HepG2 (cell line): ENCODE measurements around the gene DSCAML1. TPM values are rescaled to one million over a fixed set of nuclear protein-coding genes. Genes with fewer than 3 reads are reported as not detected.
A peak's percentile ranks its signal among the peaks of the same experiment; 100 is the strongest.

Experiments used
- ATAC-seq: fragments of 200-7000 bp; cut with Tn5 transposase; 3 replicates; pipeline ENCODE4 v1.9.1; 2020; ENCODE audit warnings: mild to moderate bottlenecking, moderate library complexity
- BruUV-seq: library from RNA; stranded (reverse); fragments of 400-500 nt; replicated peaks from 2 replicates; lab custom pipeline; 2021; lab: Mats Ljungman, UMichigan
- CTCF ChIA-PET: fragments of 300-600 bp; formaldehyde crosslinking; extraction: SDS; loops from one replicate; lab custom pipeline; 2021; ENCODE audit warnings: low total read pairs, inconsistent platforms, low intra/inter-chr PET ratio; lab: Yijun Ruan, JAX
- POLR2A ChIA-PET: fragments of 350-600 bp; sonication (Branson Sonifier 250); formaldehyde crosslinking; loops from one replicate; lab custom pipeline; 2020; ENCODE audit warnings: antibody characterized with exemption, inconsistent platforms; lab: Yijun Ruan, JAX
- DNase-seq: peaks from one replicate; pipeline ENCODE4 v3.0.0-alpha.2; 2015; ENCODE audit warnings: low spot score
- FAIRE-seq: peaks from 3 replicates; lab custom pipeline; 2011; peaks lifted over from hg19 to GRCh38; lab: Jason Lieb, UNC
- H2AFZ ChIP-seq: one replicate; pipeline ENCODE4 v1.6.1; 2011; ENCODE audit warnings: low read length, inconsistent platforms
- H3K27ac ChIP-seq: fragments of 300-600 bp; 3 replicates; pipeline ENCODE4 v1.8.0; 2011; ENCODE audit warnings: mixed run types, mild to moderate bottlenecking, mixed read lengths, low read length, inconsistent platforms; ENCODE audit not compliant: insufficient read depth; ENCODE audit errors: extremely low read length
- H3K27me3 ChIP-seq, 2 experiments: fragments of 200-600 bp in 1 of 2; 2 replicates in 1 of 2; 3 replicates in 1 of 2; pipeline versions ENCODE4 v1.6.0 to v1.8.0; 2011; ENCODE audit warnings: low read length in 2 of 2, mild to moderate bottlenecking in 2 of 2, moderate library complexity in 2 of 2, inconsistent platforms in 1 of 2; ENCODE audit not compliant: insufficient read depth in 2 of 2, control insufficient read depth in 1 of 2
- H3K36me3 ChIP-seq, 2 experiments: fragments of 200-600 bp in 1 of 2; replicated peaks in 1 of 2; 2 replicates in 1 of 2; 3 replicates in 1 of 2; pipeline versions ENCODE4 v1.5.1 to v1.8.0; 2011; ENCODE audit warnings: low read length in 2 of 2, inconsistent platforms in 1 of 2; ENCODE audit not compliant: insufficient read depth in 2 of 2, control insufficient read depth in 1 of 2
- H3K4me1 ChIP-seq: 2 replicates; pipeline ENCODE4 v1.5.1; 2012; ENCODE audit warnings: low read length, inconsistent platforms; ENCODE audit not compliant: insufficient read depth
- H3K4me2 ChIP-seq: 2 replicates; pipeline ENCODE4 v1.6.0; 2011; ENCODE audit warnings: low read depth, low read length, inconsistent platforms
- H3K4me3 ChIP-seq, 3 experiments: fragments of 200-600 bp in 1 of 3; sonication (generic), shearing (Covaris generic) in 1 of 3; replicated peaks in 1 of 3; 2 replicates each; pipeline ENCODE4 v1.5.1; 2011 to 2016; ENCODE audit warnings: low read length in 3 of 3, inconsistent platforms in 2 of 3, low read depth in 2 of 3, mild to moderate bottlenecking in 2 of 3, control low read depth in 1 of 3, mixed read lengths in 1 of 3; ENCODE audit not compliant: insufficient read depth in 1 of 3
- H3K79me2 ChIP-seq: one replicate; pipeline ENCODE4 v1.6.1; 2011; ENCODE audit warnings: low read length, inconsistent platforms; ENCODE audit not compliant: insufficient read depth
- H3K9ac ChIP-seq: 2 replicates; pipeline ENCODE4 v1.6.0; 2011; ENCODE audit warnings: mild to moderate bottlenecking, low read depth, low read length, inconsistent platforms; ENCODE audit not compliant: insufficient read depth
- H3K9me3 ChIP-seq: 2 replicates; pipeline ENCODE4 v1.5.1; 2012; ENCODE audit warnings: mild to moderate bottlenecking, low read length
- H4K20me1 ChIP-seq: 2 replicates; pipeline ENCODE4 v1.6.0; 2011; ENCODE audit warnings: inconsistent platforms, mild to moderate bottlenecking, low read length, moderate library complexity; ENCODE audit not compliant: insufficient read depth
- KLF6 ChIP-seq: IDR thresholded peaks from 2 replicates; pipeline ENCODE4 v1.8.0; 2016; ENCODE audit warnings: missing biosample characterization, missing genetic modification reagents
- NFIC ChIP-seq: IDR thresholded peaks from 2 replicates; pipeline ENCODE4 v1.6.1; 2012; ENCODE audit warnings: mild to moderate bottlenecking, low read length, inconsistent platforms
- ZNF33A ChIP-seq: sonication (generic); formaldehyde crosslinking; IDR thresholded peaks from 2 replicates; pipeline ENCODE4 v1.5.1; 2020; ENCODE audit warnings: missing genetic modification reagents, mild to moderate bottlenecking, moderate library complexity, borderline replicate concordance
- ZNF430 ChIP-seq: sonication (generic); formaldehyde crosslinking; IDR thresholded peaks from 2 replicates; pipeline ENCODE4 v1.9.0; 2021; ENCODE audit warnings: mild to moderate bottlenecking, missing genetic modification reagents
- ZNF530 ChIP-seq: sonication (generic); formaldehyde crosslinking; IDR thresholded peaks from 2 replicates; pipeline ENCODE4 v1.5.0; 2020; ENCODE audit warnings: low read depth, mild to moderate bottlenecking, missing genetic modification reagents
- ZNF629 ChIP-seq: sonication (generic); formaldehyde crosslinking; conservative IDR thresholded peaks from 2 replicates; pipeline ENCODE4 v1.5.0; 2020; ENCODE audit warnings: missing genetic modification reagents
- ZSCAN29 ChIP-seq: sonication (generic); formaldehyde crosslinking; conservative IDR thresholded peaks from 2 replicates; pipeline ENCODE4 v1.4.0; 2020; ENCODE audit warnings: mild to moderate bottlenecking, missing genetic modification reagents
- ZZZ3 ChIP-seq: sonication (generic); formaldehyde crosslinking; IDR thresholded peaks from 2 replicates; pipeline ENCODE4 v1.4.0; 2020; ENCODE audit warnings: missing genetic modification reagents, mild to moderate bottlenecking, borderline replicate concordance
- WGBS: methylation state at CpG from one replicate; pipeline ENCODE4 v1.1.6; 2017; ENCODE audit warnings: low lambda C conversion rate; 5-methylcytosine and 5-hydroxymethylcytosine counted together
- in situ Hi-C: cut with HindIII; loops from 2 replicates; pipeline ENCODE4 v1.10.0; 2017; ENCODE audit warnings: low pct_unique_long_range_greater_than_20kb; ENCODE audit not compliant: extremely low pct_ligation_motif_present
- intact Hi-C: fragments of 100-400 bp; cut with micrococcal nuclease; formaldehyde crosslinking; loops from one replicate; pipeline ENCODE4 v1.10.0; 2022; ENCODE audit not compliant: unreplicated experiment
- polyA plus RNA-seq, 8 experiments: library from polyadenylated mRNA; depleted of rRNA in 3 of 8; stranded (reverse) in 7 of 8; unstranded in 1 of 8; fragments of >200 nt; fragmentation: Illumina TruSeq in 4 of 8; extraction: Trizol in 4 of 8; gene quantifications; 2 replicates each; pipeline versions ENCODE4 v1.2.1 to v1.2.3, GENCODE V29; 2011 to 2016; ENCODE audit warnings: low read depth in 4 of 8, missing spikeins in 1 of 8, mixed read lengths in 1 of 8; ENCODE audit not compliant: insufficient read depth in 1 of 8
- total RNA-seq, 5 experiments: library from RNA; depleted of rRNA; stranded (reverse); fragments of >200 nt; fragmentation: Illumina TruSeq; extraction: Trizol; gene quantifications; 2 replicates each; pipeline ENCODE4 v1.2.3, GENCODE V29; 2016; ENCODE audit warnings: low read depth in 1 of 5

DSCAML1 gene
- total and polyA plus RNA-seq, 2 of the 13 experiments (the other 11 are each of a cell fraction or from before 2014, with no cell fraction given): 0.29 to 0.40 TPM

DNA sequence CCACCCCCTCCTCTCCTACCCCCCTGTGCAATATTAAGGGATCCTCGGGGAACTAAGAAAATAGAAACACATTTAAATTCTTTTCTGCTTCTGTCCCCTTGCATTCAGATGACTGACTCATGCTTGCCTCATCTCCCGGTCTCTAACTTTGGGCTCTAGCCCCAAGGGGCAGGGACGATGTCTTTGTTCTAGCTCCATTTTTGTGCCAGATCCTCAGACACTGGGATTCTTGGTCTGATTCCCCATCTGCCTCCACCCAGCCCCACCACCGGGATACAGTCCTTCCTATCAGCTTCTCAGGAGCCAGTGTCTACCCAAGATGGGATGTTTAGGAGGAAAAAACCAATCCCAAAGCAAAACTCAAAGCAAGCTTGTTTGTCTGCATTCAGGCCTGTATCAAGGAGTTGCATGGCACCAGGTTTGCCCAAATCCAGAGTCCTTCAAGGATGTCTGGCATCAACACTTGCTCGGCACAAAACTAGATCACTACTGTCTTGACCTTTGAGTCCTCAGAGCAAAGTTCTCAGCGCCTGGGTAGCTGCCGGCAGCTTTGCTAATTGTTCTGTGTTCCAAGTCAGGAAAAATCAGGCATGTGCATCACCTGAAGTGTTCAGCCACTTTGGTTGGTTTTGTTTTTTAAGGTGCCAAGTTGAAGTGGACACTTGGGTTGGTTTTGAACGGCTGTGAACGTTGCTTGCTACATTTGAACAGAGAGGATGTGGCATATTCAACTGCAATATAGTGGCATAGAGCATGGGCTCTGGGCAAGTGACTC lies 212.8 kb downstream of the DSCAML1 start (continued):
- TF ChIP-seq NFIC: no peak
- no peak for TF ChIP-seq ZSCAN29 (CRISPR knock-in tag)
- TF ChIP-seq ZNF530 (CRISPR knock-in tag): no peak
- no peak for TF ChIP-seq ZNF33A (CRISPR knock-in tag)
- no peak for TF ChIP-seq KLF6 (CRISPR knock-in tag)
- TF ChIP-seq ZNF430: no peak

DNA sequence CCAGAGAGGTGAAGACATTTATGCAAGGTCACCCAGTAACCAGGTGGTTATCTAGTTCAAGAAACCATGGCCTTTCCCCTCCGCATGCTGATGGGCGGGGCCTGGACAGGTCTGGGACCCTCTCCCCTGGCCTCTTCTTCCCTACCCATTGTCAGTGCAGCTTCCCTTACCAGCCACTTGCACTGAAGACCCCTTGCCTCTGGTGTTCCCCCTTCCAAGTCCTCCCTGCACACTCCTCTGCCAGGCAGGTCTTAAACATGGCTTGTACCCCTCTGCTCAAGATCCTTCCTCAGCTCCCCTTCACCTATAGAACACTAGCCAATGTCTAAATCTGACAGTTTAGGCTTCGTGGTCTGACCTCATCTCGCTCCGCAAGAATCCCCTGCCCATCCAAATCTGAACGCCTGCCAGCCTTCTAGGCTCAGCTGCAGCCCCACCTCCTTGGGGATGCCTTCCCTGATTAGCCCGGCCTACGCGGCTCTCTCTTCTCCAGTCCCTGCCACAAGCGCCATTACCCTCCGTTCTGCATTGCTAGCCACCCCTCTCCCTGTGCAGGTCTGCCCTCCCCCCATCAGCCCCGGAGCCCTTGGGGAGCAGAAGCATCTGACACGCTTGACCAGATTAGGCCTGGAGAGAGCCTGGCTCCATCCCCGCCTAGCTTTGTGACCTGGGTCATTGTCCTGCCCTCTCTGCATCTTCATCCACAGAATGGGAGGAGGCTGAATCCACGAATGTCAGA lies 213.8 kb downstream of the DSCAML1 start:
- no peaks in the 10 kb centered on the region for H3K4me1 ChIP-seq
- CTCF ChIA-PET: no interaction called here
- H3K9ac ChIP-seq: no peak overlapping the region
- BruUV-seq: no TSS peak
- H3K4me3 ChIP-seq: no peak overlapping the region
- 31% methylated on average over 15 of the region's 15 CpGs for WGBS
- no peaks in the 10 kb centered on the region for H3K79me2 ChIP-seq
- H2AFZ ChIP-seq: no peak overlapping the region
- H4K20me1 ChIP-seq: no peaks in the 10 kb centered on the region
- intact Hi-C loops: no loop called here
- H3K9me3 ChIP-seq: no peaks in the 10 kb centered on the region
- POLR2A ChIA-PET: no interaction called here
- TF ChIP-seq ZNF629 (CRISPR knock-in tag) (0 out of 2 replicates have a peak, but pooled peaks have one; percentile 9), ZZZ3 (CRISPR knock-in tag) (no peak)
- TF ChIP-seq, all 625 proteins: peak for 1
- FAIRE-seq (no peak), DNase-seq (no peak), ATAC-seq (no peak)
- no peak overlapping the region for H3K4me2 ChIP-seq
- in situ Hi-C loops: no loop called here
- H3K36me3 ChIP-seq: no peaks in the 10 kb centered on the region
- H3K27me3 ChIP-seq: peaks cover 0 to 10% of the 10 kb centered on the region in 2 experiments; a peak in 2 of 5 replicates
- no peak overlapping the region for H3K27ac ChIP-seq
